K562 (cell line): ENCODE measurements around the gene RNU6-7. TPM values are rescaled to one million over a fixed set of nuclear protein-coding genes. Genes with fewer than 3 reads are reported as not detected.

Source experiments
- AFF1 ChIP-seq, 2 experiments: fragments of 450-650 bp; IDR thresholded peaks; 2 replicates each; pipeline ENCODE4 v1.6.1; 2018; ENCODE audit warnings: mild to moderate bottlenecking in 2 of 2, low read depth in 1 of 2; ENCODE audit not compliant: partially characterized antibody in 2 of 2
- ARID2 ChIP-seq: fragments of 450-650 bp; IDR thresholded peaks from 2 replicates; pipeline ENCODE4 v1.6.1; 2017; ENCODE audit warnings: antibody characterized with exemption, mild to moderate bottlenecking
- C11orf30 ChIP-seq: fragments of 450-650 bp; IDR thresholded peaks from 2 replicates; pipeline ENCODE4 v1.6.1; 2016; ENCODE audit warnings: low read depth, mild to moderate bottlenecking
- CHCHD3 ChIP-seq: fragments of 250-450 bp; sonication (Bioruptor Pico); IDR thresholded peaks from 2 replicates; pipeline ENCODE4 v2.1.2; 2022; ENCODE audit warnings: mild to moderate bottlenecking
- DIDO1 ChIP-seq: fragments of 450-650 bp; IDR thresholded peaks from 2 replicates; pipeline ENCODE4 v1.6.1; 2016; ENCODE audit warnings: low read depth, missing biosample characterization, missing genetic modification characterization
- DNMT1 ChIP-seq: fragments of 450-650 bp; IDR thresholded peaks from 2 replicates; pipeline ENCODE4 v1.6.1; 2016; ENCODE audit warnings: antibody characterized with exemption, mild to moderate bottlenecking
- HEY1 ChIP-seq: fragments of 250-450 bp; sonication (Bioruptor Pico); IDR thresholded peaks from 2 replicates; pipeline ENCODE4 v1.5.0; 2020; ENCODE audit warnings: mild to moderate bottlenecking, moderate library complexity, borderline replicate concordance
- JUND ChIP-seq, 2 experiments: IDR thresholded peaks; 2 replicates in 1 of 2; 3 replicates in 1 of 2; pipeline ENCODE4 v1.6.1; 2011; ENCODE audit warnings: borderline replicate concordance in 2 of 2, low read depth in 2 of 2, low read length in 2 of 2, improper control_type of control experiment in 1 of 2, missing biosample characterization in 1 of 2, missing genetic modification characterization in 1 of 2, missing genetic modification reagents in 1 of 2
- MIER1 ChIP-seq: fragments of 450-650 bp; IDR thresholded peaks from 2 replicates; pipeline ENCODE4 v1.6.1; 2016; ENCODE audit warnings: antibody characterized with exemption, mild to moderate bottlenecking, low read depth
- MITF ChIP-seq: IDR thresholded peaks from 2 replicates; pipeline ENCODE4 v1.6.1; 2014; ENCODE audit warnings: antibody characterized with exemption
- RAD21 ChIP-seq, 2 experiments: fragments of 250-450 bp in 1 of 2; fragments of 450-650 bp in 1 of 2; sonication (Bioruptor Pico) in 1 of 2; formaldehyde crosslinking in 1 of 2; IDR thresholded peaks in 1 of 2; conservative IDR thresholded peaks in 1 of 2; 2 replicates each; pipeline versions ENCODE4 v1.4.0 to v1.8.0; 2020 to 2022; ENCODE audit warnings: mild to moderate bottlenecking in 2 of 2, moderate library complexity in 1 of 2
- RBFOX2 ChIP-seq: fragments of 200-400 bp; formaldehyde crosslinking; IDR thresholded peaks from 2 replicates; pipeline ENCODE4 v1.6.1; 2017; ENCODE audit warnings: low read depth, mild to moderate bottlenecking, low read length, moderate library complexity
- USF1 ChIP-seq: sonication (generic); formaldehyde crosslinking; IDR thresholded peaks from 2 replicates; pipeline ENCODE4 v1.9.0; 2022; ENCODE audit warnings: mild to moderate bottlenecking, missing genetic modification reagents
- ZFP1 ChIP-seq: fragments of 450-650 bp; formaldehyde crosslinking; IDR thresholded peaks from 2 replicates; pipeline ENCODE4 v1.4.0; 2020; ENCODE audit warnings: mild to moderate bottlenecking, mixed read lengths
- ZNF609 ChIP-seq: sonication (generic); formaldehyde crosslinking; IDR thresholded peaks from 2 replicates; pipeline ENCODE4 v1.8.1; 2023; ENCODE audit warnings: missing genetic modification reagents, mild to moderate bottlenecking, borderline replicate concordance
- ZNF695 ChIP-seq: fragments of 450-650 bp; formaldehyde crosslinking; IDR thresholded peaks from 2 replicates; pipeline ENCODE4 v1.4.0; 2020; ENCODE audit warnings: mild to moderate bottlenecking, moderate library complexity
- polyA plus RNA-seq, 8 experiments: library from polyadenylated mRNA; depleted of rRNA in 4 of 8; stranded (reverse) in 5 of 8; unstranded in 3 of 8; fragments of >200 nt; fragmentation: Nextera tagmentation in 2 of 8; fragmentation: Illumina TruSeq in 1 of 8; extraction: Ambion mirVana in 2 of 8; extraction: Trizol in 1 of 8; gene quantifications; 2 replicates each; pipeline versions ENCODE4 v1.2.1 to v1.2.3, GENCODE V29; 2011 to 2014; ENCODE audit warnings: inconsistent platforms in 1 of 8, missing spikeins in 1 of 8
- total RNA-seq, 7 experiments: library from RNA; depleted of rRNA in 6 of 7; stranded (reverse); fragments of >200 nt in 6 of 7; fragmentation: Illumina TruSeq in 2 of 7; extraction: Trizol in 2 of 7; gene quantifications; 2 replicates each; pipeline versions ENCODE4 v1.2.1 to v1.2.3, GENCODE V29; 2011 to 2021; ENCODE audit warnings: low replicate concordance in 1 of 7

Gene RNU6-7
- total and polyA plus RNA-seq, 9 of the 15 experiments (the other 6 are each of a cell fraction or from before 2014, with no cell fraction given) = not detected

GRCh38 chr14:32224737-32225377 lies 23.0 kb downstream of the RNU6-7 start (continued):
- no peak for TF ChIP-seq USF1 (CRISPR knock-in tag)
- no peak for TF ChIP-seq ARID2
- TF ChIP-seq ZNF609 (CRISPR knock-in tag) = no peak
- peak; percentile 75 for TF ChIP-seq MITF
- TF ChIP-seq RAD21 (CRISPR knock-in tag; conservative IDR thresholded peaks at IDR 0.05 in 1 of 2, IDR thresholded peaks at IDR 0.05 in 1 of 2) = peak in 1 of 2 experiments; percentile 25; a peak in 3 of 4 replicates
- no peak for TF ChIP-seq C11orf30
- no peak for TF ChIP-seq ZFP1
- no peak for TF ChIP-seq DNMT1
- no peak for TF ChIP-seq DIDO1
- TF ChIP-seq AFF1 (IDR thresholded peaks at IDR 0.05; ENCODE audit: low read depth in 1 of 2, partially characterized antibody in 2 of 2) = no peak
- TF ChIP-seq RBFOX2 = no peak
- TF ChIP-seq JUND (IDR thresholded peaks at IDR 0.05; ENCODE audit: borderline replicate concordance, low read depth, low read length) = peak; percentile 89
- TF ChIP-seq JUND (tag; IDR thresholded peaks at IDR 0.05; ENCODE audit: borderline replicate concordance, low read depth, low read length) = peak; percentile 86; the same call in 2 of the 3 replicates
- no peak for TF ChIP-seq CHCHD3 (CRISPR knock-in tag)
- TF ChIP-seq ZNF695 = no peak
- no peak for TF ChIP-seq MIER1
- no peak for TF ChIP-seq HEY1
